ENCODE data around the gene OPRM1.

Gene OPRM1

GRCh38 chr6:154258064-154258757 is 219.2 kb downstream of the OPRM1 start:
- no peaks in the 10 kb centered on the region for H3K36me3 ChIP-seq (ENCODE audit: control insufficient read depth in 5 of 5, insufficient read depth in 5 of 5, low read length in 5 of 5)
- H3K9ac ChIP-seq (ENCODE audit: low read length in 5 of 5) = no peak overlapping the region
- H3K4me3 ChIP-seq (ENCODE audit: low read depth in 1 of 5, low read length in 5 of 5) = no peak overlapping the region
- H3K4me1 ChIP-seq (ENCODE audit: control insufficient read depth in 5 of 5, insufficient read depth in 5 of 5, low read length in 5 of 5) = peaks cover 0 to 7% (median 2%) of the 10 kb centered on the region in 5 donors
- no peaks in the 10 kb centered on the region for H3K9me3 ChIP-seq (ENCODE audit: control insufficient read depth in 5 of 5, low read length in 5 of 5)
- H3K27me3 ChIP-seq (ENCODE audit: control insufficient read depth in 5 of 5, insufficient read depth in 4 of 5, low read length in 5 of 5) = no peaks in the 10 kb centered on the region
- no peak overlapping the region for H3K27ac ChIP-seq (ENCODE audit: low read depth, low read length)

DNA sequence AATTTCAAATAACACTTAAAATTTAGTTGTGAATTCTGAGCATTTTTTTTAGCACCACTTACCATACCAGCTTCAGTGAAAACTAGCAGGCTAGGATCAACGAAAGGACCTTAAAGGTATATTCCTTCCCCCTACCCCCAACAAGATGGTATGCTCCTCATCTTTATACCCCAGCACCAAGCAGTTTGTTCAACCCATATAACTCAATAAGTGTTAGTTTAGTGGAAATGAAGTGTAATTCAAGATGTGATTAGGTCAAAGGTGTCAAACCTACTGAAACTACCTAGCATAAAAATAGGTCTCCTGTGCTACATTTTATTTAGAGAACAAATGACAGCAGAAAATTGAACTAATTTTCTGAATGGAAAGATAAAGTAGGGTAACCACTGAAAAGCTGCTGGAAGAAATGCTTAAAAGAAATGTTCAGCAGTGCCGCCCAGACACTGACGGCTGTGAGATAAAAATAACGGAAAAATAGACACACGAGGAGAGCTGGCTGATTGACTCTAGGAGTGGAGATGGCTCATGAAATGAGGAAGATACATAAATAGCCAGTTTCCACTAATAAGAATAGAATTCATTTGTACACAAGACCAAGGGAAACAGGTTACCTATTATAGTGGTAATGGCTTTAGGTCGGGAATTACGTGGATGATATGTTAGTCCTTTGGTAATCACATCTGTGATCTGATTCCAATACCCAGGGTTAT is 222.8 kb downstream of the OPRM1 start:
- H3K36me3 ChIP-seq (ENCODE audit: control insufficient read depth in 5 of 5, insufficient read depth in 5 of 5, low read length in 5 of 5) = no peaks in the 10 kb centered on the region
- no peak overlapping the region for H3K9ac ChIP-seq (ENCODE audit: low read length in 5 of 5)
- peaks cover 0 to 7% (median 2%) of the 10 kb centered on the region in 5 donors for H3K4me1 ChIP-seq (ENCODE audit: control insufficient read depth in 5 of 5, insufficient read depth in 5 of 5, low read length in 5 of 5)
- H3K4me3 ChIP-seq (ENCODE audit: low read depth in 1 of 5, low read length in 5 of 5) = no peak overlapping the region
- H3K27ac ChIP-seq (ENCODE audit: low read depth, low read length) = no peak overlapping the region
- no peaks in the 10 kb centered on the region for H3K27me3 ChIP-seq (ENCODE audit: control insufficient read depth in 5 of 5, insufficient read depth in 4 of 5, low read length in 5 of 5)
- H3K9me3 ChIP-seq (ENCODE audit: control insufficient read depth in 5 of 5, low read length in 5 of 5) = no peaks in the 10 kb centered on the region

GRCh38 chr6:154266560-154267099 is 227.6 kb downstream of the OPRM1 start:
- no peaks in the 10 kb centered on the region for H3K9me3 ChIP-seq (ENCODE audit: control insufficient read depth in 5 of 5, low read length in 5 of 5)
- H3K27ac ChIP-seq (ENCODE audit: low read depth, low read length) = no peak overlapping the region
- no peaks in the 10 kb centered on the region for H3K4me1 ChIP-seq (ENCODE audit: control insufficient read depth in 5 of 5, insufficient read depth in 5 of 5, low read length in 5 of 5)
- H3K27me3 ChIP-seq (ENCODE audit: control insufficient read depth in 5 of 5, insufficient read depth in 4 of 5, low read length in 5 of 5) = no peaks in the 10 kb centered on the region
- no peak overlapping the region for H3K4me3 ChIP-seq (ENCODE audit: low read depth in 1 of 5, low read length in 5 of 5)
- H3K9ac ChIP-seq (ENCODE audit: low read length in 5 of 5) = no peak overlapping the region
- no peaks in the 10 kb centered on the region for H3K36me3 ChIP-seq (ENCODE audit: control insufficient read depth in 5 of 5, insufficient read depth in 5 of 5, low read length in 5 of 5)

DNA sequence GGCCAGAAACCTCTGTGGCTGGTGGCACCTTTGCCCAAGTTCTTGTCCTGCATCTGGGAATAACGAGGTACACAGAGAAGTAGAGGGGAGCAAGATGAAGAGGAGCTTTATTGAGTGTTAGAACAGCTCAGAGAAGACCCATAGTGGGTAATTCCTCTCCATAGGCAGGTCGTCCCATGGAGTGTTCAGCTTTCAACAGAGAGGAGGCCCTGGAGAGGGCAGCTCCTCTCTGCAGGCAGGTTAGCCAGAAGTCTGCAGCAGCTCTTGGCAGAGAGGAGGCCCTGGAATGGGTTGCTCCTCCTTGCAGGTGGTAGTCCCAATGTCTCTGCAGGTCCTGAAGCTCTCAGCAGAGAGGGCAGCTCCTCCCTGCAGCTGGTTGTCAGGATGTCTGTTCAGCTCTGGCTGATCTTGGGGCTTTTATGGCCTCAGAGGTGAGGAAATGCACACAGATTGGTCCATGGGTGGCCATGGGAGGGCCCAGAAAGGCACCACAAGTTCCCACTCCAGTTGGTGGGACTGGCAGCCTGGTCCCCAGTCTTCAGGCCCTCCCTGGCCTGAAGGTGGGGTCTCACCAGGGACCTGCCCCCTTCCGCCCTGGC is 228.6 kb downstream of the OPRM1 start:
- Histone ChIP-seq H3K27ac (ENCODE audit: low read depth, low read length) (no peak overlapping the region), H3K27me3 (ENCODE audit: control insufficient read depth in 5 of 5, insufficient read depth in 4 of 5, low read length in 5 of 5) (no peaks in the 10 kb centered on the region), H3K4me3 (ENCODE audit: low read depth in 1 of 5, low read length in 5 of 5) (no peak overlapping the region), H3K4me1 (ENCODE audit: control insufficient read depth in 5 of 5, insufficient read depth in 5 of 5, low read length in 5 of 5) (no peaks in the 10 kb centered on the region), H3K9ac (ENCODE audit: low read length in 5 of 5) (no peak overlapping the region), H3K9me3 (ENCODE audit: control insufficient read depth in 5 of 5, low read length in 5 of 5) (no peaks in the 10 kb centered on the region), H3K36me3 (ENCODE audit: control insufficient read depth in 5 of 5, insufficient read depth in 5 of 5, low read length in 5 of 5) (no peaks in the 10 kb centered on the region)

DNA sequence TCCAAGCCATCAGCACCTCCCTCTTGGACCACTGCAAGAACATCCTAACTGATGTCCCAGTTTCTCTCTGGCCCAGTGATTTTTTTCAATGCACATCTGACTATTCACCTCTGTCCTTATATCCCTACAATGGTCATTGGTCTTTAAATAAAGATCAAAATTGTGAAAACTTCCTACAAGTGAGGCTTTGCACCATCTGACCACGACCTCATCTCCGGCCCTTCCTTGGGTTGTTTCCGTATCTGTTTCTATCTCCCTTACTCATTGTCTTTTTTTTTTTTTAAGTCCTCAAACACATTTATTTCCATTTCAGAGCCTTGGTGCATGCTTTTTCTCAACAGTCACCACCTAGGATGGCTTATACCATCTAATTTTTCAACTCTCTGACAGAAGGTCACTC is 229.4 kb downstream of the OPRM1 start:
- Histone ChIP-seq H3K4me3 (ENCODE audit: low read depth in 1 of 5, low read length in 5 of 5) (no peak overlapping the region), H3K36me3 (ENCODE audit: control insufficient read depth in 5 of 5, insufficient read depth in 5 of 5, low read length in 5 of 5) (no peaks in the 10 kb centered on the region), H3K4me1 (ENCODE audit: control insufficient read depth in 5 of 5, insufficient read depth in 5 of 5, low read length in 5 of 5) (no peaks in the 10 kb centered on the region), H3K9me3 (ENCODE audit: control insufficient read depth in 5 of 5, low read length in 5 of 5) (no peaks in the 10 kb centered on the region), H3K27me3 (ENCODE audit: control insufficient read depth in 5 of 5, insufficient read depth in 4 of 5, low read length in 5 of 5) (no peaks in the 10 kb centered on the region), H3K27ac (ENCODE audit: low read depth, low read length) (no peak overlapping the region), H3K9ac (ENCODE audit: low read length in 5 of 5) (no peak overlapping the region)

DNA sequence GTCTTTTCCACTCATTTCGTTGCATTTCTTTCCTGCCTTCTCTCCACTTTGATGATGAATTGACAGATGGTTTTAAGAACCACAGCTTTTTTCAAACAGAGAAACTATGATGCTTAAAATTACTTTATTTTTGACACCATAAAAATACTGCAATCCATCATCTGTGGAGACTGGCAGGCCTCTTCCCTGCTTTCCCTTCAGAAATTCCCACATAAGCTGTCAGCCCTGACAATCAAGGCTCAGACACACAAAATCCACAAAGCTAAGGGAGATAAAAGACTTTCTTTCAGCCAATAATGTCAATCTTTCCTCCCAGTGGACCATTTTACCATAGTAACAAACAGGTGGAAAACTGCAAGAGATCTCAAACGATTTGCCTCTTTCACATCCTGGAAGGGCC is 235.1 kb downstream of the OPRM1 start:
- no peak overlapping the region for H3K9ac ChIP-seq (ENCODE audit: low read length in 5 of 5)
- no peak overlapping the region for H3K27ac ChIP-seq (ENCODE audit: low read depth, low read length)
- H3K36me3 ChIP-seq (ENCODE audit: control insufficient read depth in 5 of 5, insufficient read depth in 5 of 5, low read length in 5 of 5) = no peaks in the 10 kb centered on the region
- H3K9me3 ChIP-seq (ENCODE audit: control insufficient read depth in 5 of 5, low read length in 5 of 5) = no peaks in the 10 kb centered on the region
- H3K4me1 ChIP-seq (ENCODE audit: control insufficient read depth in 5 of 5, insufficient read depth in 5 of 5, low read length in 5 of 5) = peaks cover 0 to 3% (median 0%) of the 10 kb centered on the region in 5 donors
- no peaks in the 10 kb centered on the region for H3K27me3 ChIP-seq (ENCODE audit: control insufficient read depth in 5 of 5, insufficient read depth in 4 of 5, low read length in 5 of 5)
- H3K4me3 ChIP-seq (ENCODE audit: low read depth in 1 of 5, low read length in 5 of 5) = no peak overlapping the region

- peak overlapping the region in 1 of 5 donors; percentile 3 for H3K4me3 ChIP-seq (ENCODE audit: low read depth in 1 of 5, low read length in 5 of 5)
- H3K9ac ChIP-seq (ENCODE audit: low read length in 5 of 5) = peak overlapping the region in 1 of 5 donors; percentile 13
- no peaks in the 10 kb centered on the region for H3K27me3 ChIP-seq (ENCODE audit: control insufficient read depth in 5 of 5, insufficient read depth in 4 of 5, low read length in 5 of 5)
These were observed 238.0 kb downstream of the OPRM1 start for GRCh38 chr6:154276810-154277628.

GRCh38 chr6:154277629-154278017 is 238.6 kb downstream of the OPRM1 start:
- Histone ChIP-seq H3K9ac (ENCODE audit: low read length in 5 of 5) (peak overlapping the region in 2 of 5 donors; percentile 13 to 25), H3K9me3 (ENCODE audit: control insufficient read depth in 5 of 5, low read length in 5 of 5) (no peaks in the 10 kb centered on the region), H3K27ac (ENCODE audit: low read depth, low read length) (no peak overlapping the region), H3K4me1 (ENCODE audit: control insufficient read depth in 5 of 5, insufficient read depth in 5 of 5, low read length in 5 of 5) (peaks cover 0 to 3% (median 0%) of the 10 kb centered on the region in 5 donors), H3K27me3 (ENCODE audit: control insufficient read depth in 5 of 5, insufficient read depth in 4 of 5, low read length in 5 of 5) (no peaks in the 10 kb centered on the region), H3K36me3 (ENCODE audit: control insufficient read depth in 5 of 5, insufficient read depth in 5 of 5, low read length in 5 of 5) (no peaks in the 10 kb centered on the region), H3K4me3 (ENCODE audit: low read depth in 1 of 5, low read length in 5 of 5) (peak overlapping the region in 1 of 5 donors; percentile 3)

More at GRCh38 chr6:154276810-154277628, 238.0 kb downstream of the OPRM1 start:
- no peaks in the 10 kb centered on the region for H3K36me3 ChIP-seq (ENCODE audit: control insufficient read depth in 5 of 5, insufficient read depth in 5 of 5, low read length in 5 of 5)
- H3K9me3 ChIP-seq (ENCODE audit: control insufficient read depth in 5 of 5, low read length in 5 of 5) = no peaks in the 10 kb centered on the region
- H3K27ac ChIP-seq (ENCODE audit: low read depth, low read length) = no peak overlapping the region
- peaks cover 0 to 3% (median 0%) of the 10 kb centered on the region in 5 donors for H3K4me1 ChIP-seq (ENCODE audit: control insufficient read depth in 5 of 5, insufficient read depth in 5 of 5, low read length in 5 of 5)

GRCh38 chr6:154280521-154280920 is 241.5 kb downstream of the OPRM1 start:
- no peak overlapping the region for H3K27ac ChIP-seq (ENCODE audit: low read depth, low read length)
- no peak overlapping the region for H3K4me3 ChIP-seq (ENCODE audit: low read depth in 1 of 5, low read length in 5 of 5)
- H3K4me1 ChIP-seq (ENCODE audit: control insufficient read depth in 5 of 5, insufficient read depth in 5 of 5, low read length in 5 of 5) = peaks cover 0 to 3% (median 0%) of the 10 kb centered on the region in 5 donors

More at GRCh38 chr6:154280521-154280920, 241.5 kb downstream of the OPRM1 start:
- H3K9ac ChIP-seq (ENCODE audit: low read length in 5 of 5) = no peak overlapping the region
- H3K9me3 ChIP-seq (ENCODE audit: control insufficient read depth in 5 of 5, low read length in 5 of 5) = peaks cover 0 to 6% (median 5%) of the 10 kb centered on the region in 5 donors
- H3K27me3 ChIP-seq (ENCODE audit: control insufficient read depth in 5 of 5, insufficient read depth in 4 of 5, low read length in 5 of 5) = no peaks in the 10 kb centered on the region
- no peaks in the 10 kb centered on the region for H3K36me3 ChIP-seq (ENCODE audit: control insufficient read depth in 5 of 5, insufficient read depth in 5 of 5, low read length in 5 of 5)
